HCT116 (cell line): ENCODE measurements around the gene EXOC6B. TPM values are rescaled to one million over a fixed set of nuclear protein-coding genes. Genes with fewer than 3 reads are reported as not detected.

Experiments
- ATAC-seq: fragments of 200-7000 bp; cut with Tn5 transposase; 2 replicates; pipeline ENCODE4 v1.9.1; 2020; ENCODE audit warnings: mild to moderate bottlenecking, moderate library complexity
- BruUV-seq: library from RNA; stranded (reverse); fragments of 400-500 nt; replicated peaks from 2 replicates; lab custom pipeline; 2021; lab: Mats Ljungman, UMichigan
- CTCF ChIA-PET: fragments of 300-600 bp; sonication (Branson Sonifier 250); formaldehyde crosslinking; loops from one replicate; lab custom pipeline; 2021; ENCODE audit warnings: antibody characterized with exemption; lab: Charles Lee
- POLR2A ChIA-PET: fragments of 300-600, 350-600 bp; sonication (Branson Sonifier 250); formaldehyde crosslinking; loops from one replicate; lab custom pipeline; 2021; ENCODE audit warnings: antibody characterized with exemption; lab: Charles Lee
- RAD21 ChIA-PET, 2 experiments: fragments of 300-600 bp; sonication (Branson Sonifier 250); formaldehyde crosslinking; loops; one replicate each; lab custom pipeline; 2023; ENCODE audit warnings: low total read pairs in 2 of 2; ENCODE audit not compliant: uncharacterized antibody in 2 of 2, unreplicated experiment in 2 of 2, low non-redundant PET in 1 of 2; lab: Charles Lee
- DNase-seq: peaks from one replicate; pipeline ENCODE4 v3.0.0-alpha.2; 2010; ENCODE audit warnings: low read depth, low spot score
- H2AFZ ChIP-seq: fragments of 200-600 bp; shearing (Covaris generic), sonication (generic); 2 replicates; pipeline ENCODE4 v1.6.1; 2017; ENCODE audit warnings: low read depth, mixed run types, mixed read lengths, antibody characterized with exemption, low read length; ENCODE audit not compliant: poor library complexity, severe bottlenecking
- H3K27ac ChIP-seq: 2 replicates; pipeline ENCODE4 v1.5.1; 2012; ENCODE audit warnings: low read depth, low read length
- H3K27me3 ChIP-seq: fragments of 200-600 bp; sonication (generic); 2 replicates; pipeline ENCODE4 v1.6.1; 2016; ENCODE audit warnings: mixed run types, low read length, mixed read lengths; ENCODE audit not compliant: insufficient read depth
- H3K36me3 ChIP-seq, 2 experiments: fragments of 200-500 bp in 1 of 2; fragments of 200-600 bp in 1 of 2; sonication (Bioruptor generic) in 1 of 2; sonication (generic) in 1 of 2; 2 replicates each; pipeline versions ENCODE4 v1.5.1 to v1.6.1; 2014 to 2016; ENCODE audit warnings: low read length in 2 of 2, inconsistent platforms in 1 of 2, mixed read lengths in 1 of 2, mixed run types in 1 of 2; ENCODE audit not compliant: insufficient read depth in 2 of 2, control insufficient read depth in 1 of 2
- H3K4me1 ChIP-seq, 2 experiments: fragments of 200-600 bp in 1 of 2; sonication (generic) in 1 of 2; 2 replicates each; pipeline versions ENCODE4 v1.5.1 to v1.6.1; 2012 to 2017; ENCODE audit warnings: low read length in 2 of 2, inconsistent platforms in 1 of 2, mild to moderate bottlenecking in 1 of 2, mixed read lengths in 1 of 2, mixed run types in 1 of 2, moderate library complexity in 1 of 2; ENCODE audit not compliant: insufficient read depth in 2 of 2, control insufficient read depth in 1 of 2
- H3K4me2 ChIP-seq: fragments of 200-600 bp; sonication (generic); 2 replicates; pipeline ENCODE4 v1.6.1; 2017; ENCODE audit warnings: mixed run types, low read length, mixed read lengths
- H3K4me3 ChIP-seq, 2 experiments: fragments of 200-600 bp in 1 of 2; sonication (generic) in 1 of 2; replicated peaks in 1 of 2; 2 replicates each; pipeline ENCODE4 v1.5.1; 2011 to 2016; ENCODE audit warnings: low read length in 2 of 2, control low read depth in 1 of 2, low read depth in 1 of 2, mild to moderate bottlenecking in 1 of 2, mixed read lengths in 1 of 2, mixed run types in 1 of 2
- H3K79me2 ChIP-seq: fragments of 200-600 bp; sonication (generic); 2 replicates; pipeline ENCODE4 v1.6.1; 2017; ENCODE audit warnings: mild to moderate bottlenecking, mixed run types, low read length, moderate library complexity, mixed read lengths; ENCODE audit not compliant: insufficient read depth
- H3K9ac ChIP-seq: fragments of 200-600 bp; sonication (generic); 2 replicates; pipeline ENCODE4 v1.6.1; 2016; ENCODE audit warnings: low read length, mixed read lengths
- H3K9me2 ChIP-seq: fragments of 200-600 bp; sonication (generic), shearing (Covaris generic); 2 replicates; pipeline ENCODE4 v1.6.1; 2017; ENCODE audit warnings: mixed run types, mild to moderate bottlenecking, moderate library complexity; ENCODE audit not compliant: insufficient read depth
- H3K9me3 ChIP-seq, 2 experiments: fragments of 200-500 bp in 1 of 2; fragments of 200-600 bp in 1 of 2; sonication (Bioruptor generic) in 1 of 2; sonication (generic) in 1 of 2; 2 replicates each; pipeline ENCODE4 v1.6.1; 2014 to 2017; ENCODE audit warnings: low read length in 2 of 2, mixed read lengths in 2 of 2, inconsistent platforms in 1 of 2, low read depth in 1 of 2, mild to moderate bottlenecking in 1 of 2, mixed run types in 1 of 2, moderate library complexity in 1 of 2; ENCODE audit not compliant: control insufficient read depth in 1 of 2, insufficient read depth in 1 of 2
- H4K20me1 ChIP-seq: fragments of 200-600 bp; sonication (generic), shearing (Covaris generic); 2 replicates; pipeline ENCODE4 v1.6.1; 2017; ENCODE audit warnings: mixed run types, mild to moderate bottlenecking, moderate library complexity; ENCODE audit not compliant: insufficient read depth
- CBX3 ChIP-seq: IDR thresholded peaks from 2 replicates; pipeline ENCODE4 v1.6.1; 2012; ENCODE audit warnings: low read depth
- CTCF ChIP-seq, 3 experiments: fragments of 200-600 bp in 1 of 3; sonication (generic) in 1 of 3; IDR thresholded peaks in 2 of 3; conservative IDR thresholded peaks in 1 of 3; 2 replicates each; pipeline ENCODE4 v1.5.1; 2012 to 2017; ENCODE audit warnings: low read depth in 2 of 3, low read length in 2 of 3, antibody characterized with exemption in 1 of 3, borderline replicate concordance in 1 of 3, control low read depth in 1 of 3, mild to moderate bottlenecking in 1 of 3, mixed read lengths in 1 of 3, mixed run types in 1 of 3, moderate library complexity in 1 of 3; ENCODE audit not compliant: insufficient read depth in 1 of 3
- EGR1 ChIP-seq: IDR thresholded peaks from 2 replicates; pipeline ENCODE4 v1.6.1; 2012; ENCODE audit warnings: low read depth
- JUND ChIP-seq: IDR thresholded peaks from 2 replicates; pipeline ENCODE4 v1.6.1; 2012
- MAX ChIP-seq: IDR thresholded peaks from 2 replicates; pipeline ENCODE4 v1.6.1; 2012
- ZBTB33 ChIP-seq: IDR thresholded peaks from 2 replicates; pipeline ENCODE4 v1.6.1; 2011; ENCODE audit warnings: mild to moderate bottlenecking, low read length, moderate library complexity; ENCODE audit not compliant: insufficient replicate concordance; ENCODE audit errors: extremely low read depth
- ZNF274 ChIP-seq: fragments of 200-500 bp; sonication (Bioruptor generic); IDR thresholded peaks from 2 replicates; pipeline ENCODE4 v1.6.1; 2014; ENCODE audit warnings: mild to moderate bottlenecking, low read depth, low read length, inconsistent platforms
- intact Hi-C: fragments of 100-400 bp; cut with micrococcal nuclease; formaldehyde crosslinking; loops from 2 replicates; pipeline ENCODE4 v1.10.0; 2022
- total RNA-seq: library from RNA; stranded (reverse); gene quantifications from one replicate; pipeline ENCODE4 v1.2.1, GENCODE V29; 2021; ENCODE audit not compliant: unreplicated experiment

EXOC6B gene
- total RNA-seq, 1 experiment from 2014 or later: 25.4 TPM

GRCh38 chr2:72394541-72395070 lies 431.2 kb downstream of the EXOC6B start:
- Histone ChIP-seq H3K4me3 (no peak overlapping the region), H3K9me3 (peaks cover 0 to under 1% of the 10 kb centered on the region in 2 experiments; a peak in 2 of 4 replicates), H3K27me3 (no peaks in the 10 kb centered on the region), H3K4me2 (no peak overlapping the region), H2AFZ (no peak overlapping the region), H3K9ac (no peak overlapping the region), H4K20me1 (no peaks in the 10 kb centered on the region)
- DNase-seq: no peak
- ChIA-PET CTCF (no interaction called here), RAD21 (no interaction called here)
- intact Hi-C loops: loop anchor here (2.0 kb wide), 1 partner anchor 26 kb away; no protein-coding TSS in a partner anchor
- TF ChIP-seq EGR1: no peak
- TF ChIP-seq, all 23 proteins: peak for 0
- no peak for ATAC-seq
- H3K36me3 ChIP-seq: no peaks in the 10 kb centered on the region
- H3K27ac ChIP-seq: no peak overlapping the region
- H3K79me2 ChIP-seq: no peaks in the 10 kb centered on the region
- POLR2A ChIA-PET: no interaction called here
- no peaks in the 10 kb centered on the region for H3K9me2 ChIP-seq
- BruUV-seq: no TSS peak
- H3K4me1 ChIP-seq: no peaks in the 10 kb centered on the region

GRCh38 chr2:72389447-72389846 lies 436.4 kb downstream of the EXOC6B start:
- Histone ChIP-seq H3K27ac (no peak overlapping the region), H3K79me2 (no peaks in the 10 kb centered on the region), H3K9me3 (peaks cover 3 to 4% of the 10 kb centered on the region in 2 experiments; a peak in 3 of 4 replicates), H3K27me3 (no peaks in the 10 kb centered on the region), H3K9me2 (no peaks in the 10 kb centered on the region), H2AFZ (no peak overlapping the region), H3K4me1 (no peaks in the 10 kb centered on the region), H3K4me2 (no peak overlapping the region), H3K9ac (no peak overlapping the region), H3K4me3 (no peak overlapping the region), H4K20me1 (no peaks in the 10 kb centered on the region), H3K36me3 (no peaks in the 10 kb centered on the region)
- no TSS peak for BruUV-seq
- POLR2A ChIA-PET: no interaction called here
- TF ChIP-seq CTCF (IDR thresholded peaks at IDR 0.05 in 2 of 3, conservative IDR thresholded peaks at IDR 0.05 in 1 of 3; ENCODE audit: borderline replicate concordance in 1 of 3, insufficient read depth in 1 of 3, low read depth in 2 of 3, low read length in 2 of 3) (no peak), CBX3 (no peak), ZNF274 (no peak), ZBTB33 (no peak), JUND (no peak), MAX (no peak)
- no peak for ATAC-seq
- DNase-seq: no peak
- intact Hi-C loops: no loop called here
- CTCF ChIA-PET: no interaction called here
- RAD21 ChIA-PET: no interaction called here
